SK-N-SH (cell line): ENCODE data around the gene ADD3.

Source experiments
- EP300 ChIP-seq, 2 experiments: IDR thresholded peaks; 2 replicates each; pipeline versions ENCODE4 v1.4.0 to v1.6.1; 2012; ENCODE audit warnings: borderline replicate concordance in 1 of 2, low read depth in 1 of 2, low read length in 1 of 2
- EZH2phosphoT487 ChIP-seq: fragments of 200-600 bp; sonication (generic); IDR thresholded peaks from 2 replicates; pipeline ENCODE4 v1.6.1; 2017; ENCODE audit warnings: low read depth, mixed run types, mild to moderate bottlenecking, antibody characterized with exemption, moderate library complexity, borderline replicate concordance
- FOSL2 ChIP-seq: IDR thresholded peaks from 2 replicates; pipeline ENCODE4 v1.4.0; 2012; ENCODE audit warnings: low read depth, mild to moderate bottlenecking, moderate library complexity, borderline replicate concordance
- FOXM1 ChIP-seq: IDR thresholded peaks from 2 replicates; pipeline ENCODE4 v1.4.0; 2012; ENCODE audit warnings: low read depth, mild to moderate bottlenecking
- JUND ChIP-seq: IDR thresholded peaks from 2 replicates; pipeline ENCODE4 v1.4.0; 2012
- NRF1 ChIP-seq: IDR thresholded peaks from 2 replicates; pipeline ENCODE4 v1.6.1; 2012; ENCODE audit warnings: low read depth, mild to moderate bottlenecking, low read length
- POLR2AphosphoS5 ChIP-seq: IDR thresholded peaks from 2 replicates; pipeline ENCODE4 v1.6.1; 2012; ENCODE audit warnings: low read depth, low read length
- RAD21 ChIP-seq: IDR thresholded peaks from 2 replicates; pipeline ENCODE4 v1.6.1; 2012; ENCODE audit warnings: mild to moderate bottlenecking, low read length
- RFX5 ChIP-seq: IDR thresholded peaks from 2 replicates; pipeline ENCODE4 v1.6.1; 2012; ENCODE audit warnings: mild to moderate bottlenecking, improper control_type of control experiment, low read length
- SMC3 ChIP-seq: IDR thresholded peaks from 2 replicates; pipeline ENCODE4 v1.6.1; 2012; ENCODE audit warnings: low read depth, low read length, improper control_type of control experiment
- TAF1 ChIP-seq: IDR thresholded peaks from 2 replicates; pipeline ENCODE4 v1.6.1; 2012; ENCODE audit warnings: low read depth, mild to moderate bottlenecking, low read length, moderate library complexity, borderline replicate concordance
- YY1 ChIP-seq: IDR thresholded peaks from 2 replicates; pipeline ENCODE4 v1.4.0; 2012; ENCODE audit warnings: low read depth, mild to moderate bottlenecking
- TF ChIP-seq, protein P1 (sequence below): fragments of 200-600 bp; sonication (generic); IDR thresholded peaks from 2 replicates; pipeline ENCODE4 v1.6.1; 2017; ENCODE audit warnings: antibody characterized with exemption, mild to moderate bottlenecking, moderate library complexity
- TF ChIP-seq, protein P2 (sequence below): IDR thresholded peaks from 2 replicates; pipeline ENCODE4 v1.4.0; 2012; ENCODE audit warnings: low read depth

DNA sequence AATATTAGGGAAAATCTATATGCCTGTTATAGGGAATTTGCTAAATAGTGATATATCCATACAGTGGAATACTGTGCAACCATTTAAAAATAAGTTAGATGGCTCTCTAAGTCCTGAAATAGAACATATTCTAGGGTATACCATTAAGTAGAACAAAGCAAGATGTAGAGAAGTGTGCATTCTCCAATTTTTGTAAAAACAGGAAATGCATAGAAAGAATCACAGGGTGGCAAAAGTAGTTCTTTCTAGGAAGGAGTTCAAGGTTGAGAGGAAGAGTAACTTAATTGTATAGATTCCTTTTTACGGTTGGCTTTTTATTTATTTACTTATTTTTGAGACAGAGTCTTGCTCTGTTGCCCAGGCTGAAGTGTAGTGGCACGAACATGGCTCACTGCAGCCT, 43.7 kb downstream of the ADD3 start:
- TF ChIP-seq, protein P1, sequence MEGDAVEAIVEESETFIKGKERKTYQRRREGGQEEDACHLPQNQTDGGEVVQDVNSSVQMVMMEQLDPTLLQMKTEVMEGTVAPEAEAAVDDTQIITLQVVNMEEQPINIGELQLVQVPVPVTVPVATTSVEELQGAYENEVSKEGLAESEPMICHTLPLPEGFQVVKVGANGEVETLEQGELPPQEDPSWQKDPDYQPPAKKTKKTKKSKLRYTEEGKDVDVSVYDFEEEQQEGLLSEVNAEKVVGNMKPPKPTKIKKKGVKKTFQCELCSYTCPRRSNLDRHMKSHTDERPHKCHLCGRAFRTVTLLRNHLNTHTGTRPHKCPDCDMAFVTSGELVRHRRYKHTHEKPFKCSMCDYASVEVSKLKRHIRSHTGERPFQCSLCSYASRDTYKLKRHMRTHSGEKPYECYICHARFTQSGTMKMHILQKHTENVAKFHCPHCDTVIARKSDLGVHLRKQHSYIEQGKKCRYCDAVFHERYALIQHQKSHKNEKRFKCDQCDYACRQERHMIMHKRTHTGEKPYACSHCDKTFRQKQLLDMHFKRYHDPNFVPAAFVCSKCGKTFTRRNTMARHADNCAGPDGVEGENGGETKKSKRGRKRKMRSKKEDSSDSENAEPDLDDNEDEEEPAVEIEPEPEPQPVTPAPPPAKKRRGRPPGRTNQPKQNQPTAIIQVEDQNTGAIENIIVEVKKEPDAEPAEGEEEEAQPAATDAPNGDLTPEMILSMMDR: no peak
- TF ChIP-seq NRF1 (no peak), JUND (no peak), POLR2AphosphoS5 (no peak), RAD21 (no peak), RFX5 (no peak), FOSL2 (no peak), TAF1 (no peak), EP300 (IDR thresholded peaks at IDR 0.05; ENCODE audit: borderline replicate concordance in 1 of 2, low read depth in 1 of 2, low read length in 1 of 2) (no peak), SMC3 (no peak), EZH2phosphoT487 (no peak), YY1 (no peak), FOXM1 (no peak)
- TF ChIP-seq, protein P2, sequence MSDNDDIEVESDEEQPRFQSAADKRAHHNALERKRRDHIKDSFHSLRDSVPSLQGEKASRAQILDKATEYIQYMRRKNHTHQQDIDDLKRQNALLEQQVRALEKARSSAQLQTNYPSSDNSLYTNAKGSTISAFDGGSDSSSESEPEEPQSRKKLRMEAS: no peak
